Activated CD4-positive, CD25-positive, alpha-beta regulatory T cell treated with anti-CD3 and anti-CD28 coated beads, Interleukin-2, amount 50 U/mL, for 24 hours (primary cell): ENCODE results near the gene KRT78.
"Not testable (repeated sequence)": the region's sequence is repeated elsewhere in the genome, so short reads cannot be mapped to it uniquely, and the experiment has no call there.

ENCODE experiments used
- ATAC-seq, 2 donors: fragments of 150-1000 bp; cut with Tn5 transposase; one replicate each; pipeline ENCODE4 v1.10.0; 2021; ENCODE audit warnings: mild to moderate bottlenecking in 1 of 2, moderate library complexity in 1 of 2

Gene KRT78

DNA sequence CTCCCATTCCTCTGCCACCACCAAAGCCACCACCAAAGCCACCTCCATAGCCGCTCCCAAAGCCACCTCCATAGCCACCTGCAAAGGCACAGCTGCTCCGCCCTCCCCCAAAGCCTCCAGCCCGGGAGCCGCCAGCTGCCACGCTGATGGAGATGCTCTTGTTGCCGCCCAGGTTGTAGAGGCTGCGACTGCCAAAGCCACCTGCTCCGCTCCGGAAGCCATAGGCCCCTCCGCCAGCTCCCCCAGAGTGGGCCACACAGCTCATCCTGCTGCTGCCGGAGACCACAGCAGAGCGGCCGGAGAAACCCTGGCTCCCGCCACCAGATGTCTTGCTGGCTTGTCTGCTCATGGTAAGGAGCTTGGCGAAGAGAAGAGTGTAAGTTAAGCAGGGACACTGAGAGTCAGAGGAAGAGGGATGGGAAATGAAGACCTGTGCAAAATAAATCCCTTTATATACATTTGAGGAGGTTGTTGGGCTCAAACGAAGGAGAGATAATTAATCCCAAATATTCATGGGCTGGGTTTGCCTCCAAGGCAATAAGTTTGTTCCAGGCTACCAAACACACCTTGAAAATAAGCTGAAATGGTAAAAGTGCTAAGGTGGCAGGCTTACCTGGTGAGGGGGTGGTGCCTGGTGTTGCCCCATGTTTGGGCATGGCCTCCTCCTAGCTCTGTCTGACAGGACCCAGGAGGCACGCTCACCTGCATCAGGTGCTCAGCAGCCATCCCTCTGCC is 52.9 kb downstream of the KRT78 start, which contains the start of gene KRT3:
KRT3 (minus strand) TSS at position 424 of the 735 bp plus-strand sequence; CDS start at position 349, 75 bp downstream.
- ATAC-seq: no peak

DNA sequence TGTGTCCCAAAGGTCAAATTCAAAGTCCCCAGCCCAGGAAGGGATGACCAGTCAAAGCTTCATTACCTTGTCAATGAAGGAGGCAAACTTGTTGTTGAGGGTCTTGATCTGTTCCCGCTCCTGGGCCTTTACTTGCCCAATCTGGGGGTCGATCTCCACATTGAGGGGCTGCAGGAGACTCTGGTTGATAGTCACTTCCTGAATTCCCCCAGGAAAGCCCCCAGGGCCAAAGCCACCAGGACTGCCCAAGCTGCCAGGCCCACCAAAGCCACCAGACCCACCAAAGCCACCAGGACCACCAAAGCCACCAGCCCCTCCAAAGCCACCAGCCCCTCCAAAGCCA is 53.5 kb downstream of the KRT78 start:
- ATAC-seq: not testable (repeated sequence)

DNA sequence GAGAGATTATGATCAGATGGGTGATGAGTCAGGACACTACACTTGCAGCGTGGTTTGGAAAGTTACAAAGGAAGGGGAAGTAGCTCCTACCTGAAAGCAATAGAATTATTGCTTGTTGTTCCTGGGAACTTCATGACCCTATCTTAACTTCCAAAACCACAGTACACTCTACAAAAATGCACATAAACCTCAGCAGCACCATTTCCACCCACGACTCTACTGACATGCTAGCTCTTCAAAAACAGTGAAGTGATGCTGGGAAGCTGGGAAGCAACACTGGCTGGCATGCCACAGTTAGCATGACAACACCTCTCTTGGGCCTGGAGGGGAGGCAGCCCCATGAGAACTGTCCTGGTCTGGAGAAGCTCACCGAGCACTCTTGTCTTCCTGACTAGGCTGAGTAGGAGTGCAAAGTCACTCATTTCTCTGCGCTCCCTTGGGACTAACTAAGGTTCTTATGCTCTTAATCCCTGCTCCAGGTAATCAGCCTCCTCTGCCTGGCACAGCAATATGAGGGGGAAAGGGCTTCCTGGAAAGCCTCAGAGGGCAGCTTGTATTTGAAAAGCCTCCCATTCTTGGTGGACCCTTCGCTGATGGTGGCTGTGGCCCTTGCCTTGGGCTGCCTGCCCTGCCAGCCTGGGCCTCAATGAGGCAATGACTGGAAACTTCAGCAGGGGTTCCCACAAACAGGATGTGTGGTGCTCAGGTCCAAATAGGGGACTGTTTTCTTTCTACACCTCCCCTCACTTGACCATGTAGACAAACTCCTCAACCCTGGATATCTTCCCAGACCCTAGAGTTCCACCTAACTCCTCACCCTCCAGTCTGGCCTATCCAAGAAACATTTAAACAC is 54.1 kb downstream of the KRT78 start:
- ATAC-seq: no peak

DNA sequence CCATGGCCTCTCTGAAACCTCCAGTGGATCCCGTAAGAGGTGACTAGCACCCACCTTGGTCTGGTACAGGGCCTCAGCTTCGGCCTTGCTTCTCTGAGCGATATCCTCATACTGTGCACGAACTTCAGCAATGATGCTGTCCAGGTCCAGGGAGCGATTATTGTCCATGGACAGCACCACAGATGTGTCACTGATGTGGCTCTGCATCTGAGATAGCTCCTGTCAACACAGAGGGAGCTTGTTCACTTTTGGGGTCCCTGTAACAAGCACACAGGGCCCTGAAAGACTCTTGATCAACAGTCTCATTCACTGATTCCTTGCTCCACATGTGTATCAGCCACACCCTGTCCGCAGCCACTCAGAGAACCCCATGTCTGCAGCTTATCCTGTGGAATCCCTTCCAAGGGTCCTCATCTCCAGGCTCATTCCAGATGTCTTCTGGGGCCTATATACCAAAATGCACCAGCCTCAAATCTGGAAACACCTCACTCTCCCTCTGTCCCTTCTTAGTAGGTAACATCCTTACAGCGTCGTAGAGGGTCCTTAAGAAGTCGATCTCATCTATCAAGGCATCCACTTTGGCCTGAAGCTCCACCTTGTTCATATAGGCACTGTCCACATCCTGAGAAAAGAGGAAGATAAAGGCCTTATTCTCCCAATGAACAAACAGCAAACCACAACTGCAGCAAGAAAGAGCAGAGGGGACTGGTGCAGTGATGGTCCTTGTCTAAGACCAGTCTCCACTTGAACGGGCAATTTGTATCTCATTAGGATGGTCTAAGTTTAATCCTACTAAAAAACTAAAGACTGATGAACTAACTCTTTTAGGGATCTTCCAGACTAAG is 56.4 kb downstream of the KRT78 start:
- ATAC-seq: no peak

DNA sequence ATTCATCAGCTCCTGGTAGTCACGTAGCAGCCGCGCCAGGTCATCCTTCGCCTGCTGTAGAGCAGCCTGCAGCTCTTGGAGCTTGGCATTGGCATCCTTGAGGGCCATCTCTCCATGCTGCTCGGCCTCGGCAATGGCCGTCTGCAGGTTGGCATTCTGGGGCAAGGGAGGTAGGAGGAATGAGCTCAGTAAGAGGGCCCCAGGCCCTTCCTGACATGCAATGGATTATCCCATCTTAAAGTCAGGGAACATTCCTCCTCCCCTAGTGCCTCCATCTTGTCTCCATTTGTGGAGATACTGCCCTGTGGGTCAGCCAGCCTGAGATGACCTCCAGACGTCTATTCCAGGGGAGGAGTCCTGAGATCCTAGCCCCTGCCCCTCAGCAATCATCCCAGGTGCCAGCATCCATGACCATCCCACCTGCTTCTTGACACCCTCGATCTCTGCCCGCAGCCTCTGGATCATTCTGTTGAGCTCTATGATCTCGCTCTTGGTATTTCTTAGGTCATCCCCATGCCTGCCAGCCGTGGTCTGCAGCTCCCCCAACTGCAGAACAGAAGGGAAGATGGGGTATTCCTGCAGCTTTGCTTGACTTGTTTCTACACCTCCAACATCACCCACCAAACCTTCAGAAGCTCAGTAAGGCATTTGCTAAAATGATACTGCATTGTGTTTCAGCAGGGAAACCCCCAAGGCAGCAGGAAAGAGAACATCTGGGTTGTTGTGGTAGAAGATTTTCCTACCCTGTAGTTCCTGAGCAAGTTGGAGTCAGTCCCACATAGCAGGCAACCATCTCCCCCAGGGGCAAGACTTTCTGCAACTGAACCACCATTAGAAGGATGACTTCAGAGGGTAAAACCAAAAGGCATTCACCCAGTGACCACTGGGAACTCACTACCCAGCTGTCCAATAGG is 57.3 kb downstream of the KRT78 start:
- no peak for ATAC-seq

DNA sequence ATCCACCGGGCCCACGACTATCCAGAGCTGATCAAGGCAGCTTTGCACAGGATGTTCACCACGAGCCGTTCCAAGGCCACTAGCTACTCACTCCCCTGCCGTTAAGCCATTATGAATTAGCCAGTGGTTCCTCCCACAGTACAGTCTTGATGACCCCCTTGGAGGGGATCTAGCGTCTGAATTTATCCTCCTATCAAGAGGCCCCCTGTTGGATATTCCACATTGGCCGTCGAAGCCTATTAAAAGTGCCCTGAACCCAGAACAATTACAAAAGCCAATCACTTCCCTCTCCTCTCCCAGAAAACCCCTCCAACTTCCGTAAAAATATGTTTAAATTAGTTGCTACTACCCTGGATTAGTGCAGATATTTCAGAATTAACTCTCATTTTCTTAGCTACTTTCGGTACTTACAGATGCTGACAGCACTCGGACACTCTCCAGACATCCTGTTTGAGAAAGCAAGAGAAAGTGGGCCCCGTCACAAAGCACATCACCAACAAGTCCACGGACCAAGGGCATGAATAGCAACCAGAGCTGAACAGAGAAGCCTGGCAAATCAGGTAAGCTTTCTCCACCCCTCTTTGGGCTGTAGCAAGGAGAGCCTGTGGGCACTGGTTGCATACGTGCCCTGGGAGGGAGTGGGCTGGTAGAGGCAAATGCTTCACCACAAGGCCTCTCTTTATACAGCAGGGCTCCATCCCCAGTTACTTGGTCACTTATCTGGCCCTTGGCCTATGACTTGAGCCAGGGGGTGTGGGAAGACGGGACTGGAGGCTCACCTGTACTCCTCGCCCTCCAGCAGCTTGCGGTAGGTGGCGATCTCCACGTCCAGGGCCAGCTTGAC is 58.1 kb downstream of the KRT78 start:
- ATAC-seq: no peak

DNA sequence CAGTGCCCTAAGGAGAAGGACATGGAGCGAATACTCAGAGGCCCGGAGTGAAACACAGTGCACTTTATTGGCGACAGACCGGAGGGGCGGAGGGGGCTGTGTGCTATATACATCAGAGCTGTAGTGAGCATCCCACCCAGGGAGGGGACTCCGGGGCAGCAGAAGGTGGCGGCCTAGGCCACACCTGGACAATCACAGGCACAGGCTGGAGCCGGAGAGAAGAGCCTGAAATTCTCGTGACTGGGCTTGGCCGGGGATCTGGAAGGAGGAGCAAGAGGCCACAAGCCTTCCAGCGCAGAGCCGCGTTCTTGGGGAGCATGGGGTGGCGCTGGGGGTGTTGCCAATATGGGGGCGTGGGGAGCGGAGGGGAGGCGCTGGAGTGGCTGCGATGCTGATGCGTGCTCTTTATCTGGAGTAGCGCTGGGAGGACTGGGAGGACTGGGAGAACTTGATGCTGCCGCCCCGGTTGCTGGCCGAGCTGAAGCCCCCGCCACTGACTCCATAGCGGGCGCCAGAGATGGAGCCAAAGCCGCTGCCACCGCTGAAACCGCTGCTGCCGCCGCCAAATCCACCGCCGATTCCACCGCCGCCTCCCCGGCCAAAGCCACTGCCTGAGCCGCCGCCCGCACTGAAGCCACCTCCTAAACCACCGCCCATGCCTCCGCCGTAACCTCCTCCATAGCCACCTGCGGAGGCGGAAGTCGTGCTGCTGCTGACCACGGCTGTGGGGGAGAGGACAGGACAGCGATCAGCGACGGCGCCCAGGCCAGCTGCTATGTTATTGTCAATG is 59.0 kb downstream of the KRT78 start:
- ATAC-seq: no peak

DNA sequence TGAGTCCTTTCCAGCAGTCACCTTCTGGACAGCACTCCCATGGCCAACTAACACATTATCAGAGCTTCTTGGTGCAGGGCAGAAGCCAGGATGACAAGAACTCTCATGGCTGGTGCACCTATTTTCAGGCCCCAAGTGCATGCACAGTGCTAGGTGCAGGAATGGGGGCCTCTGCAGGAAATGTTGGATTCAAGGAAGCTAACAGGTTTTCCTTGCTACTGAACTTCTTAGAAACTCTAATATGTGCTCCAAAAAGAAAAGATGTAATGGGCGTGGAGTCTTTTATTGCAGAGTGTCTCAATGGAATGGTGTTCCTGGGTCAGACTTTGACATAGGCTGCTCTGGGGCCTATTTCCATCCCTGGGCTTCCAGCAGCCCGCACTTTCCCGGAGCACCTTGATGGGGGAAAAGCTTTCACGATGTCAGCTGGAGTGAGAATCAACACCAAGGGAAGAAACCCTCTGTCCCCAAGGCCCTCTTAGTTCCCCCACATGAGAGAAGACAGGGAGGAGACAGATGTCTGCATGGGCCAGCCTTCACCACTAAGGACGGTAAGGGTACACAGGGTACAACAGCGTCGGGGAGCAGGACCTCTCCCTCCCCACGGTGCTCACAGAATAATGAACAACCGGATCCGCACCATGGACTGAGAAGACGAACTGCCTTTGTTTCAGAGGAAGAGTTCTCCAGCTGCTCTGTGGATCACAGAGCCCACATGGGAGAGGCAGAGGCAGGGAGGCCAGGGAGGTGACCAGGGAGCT is 59.7 kb downstream of the KRT78 start:
- no peak for ATAC-seq

DNA sequence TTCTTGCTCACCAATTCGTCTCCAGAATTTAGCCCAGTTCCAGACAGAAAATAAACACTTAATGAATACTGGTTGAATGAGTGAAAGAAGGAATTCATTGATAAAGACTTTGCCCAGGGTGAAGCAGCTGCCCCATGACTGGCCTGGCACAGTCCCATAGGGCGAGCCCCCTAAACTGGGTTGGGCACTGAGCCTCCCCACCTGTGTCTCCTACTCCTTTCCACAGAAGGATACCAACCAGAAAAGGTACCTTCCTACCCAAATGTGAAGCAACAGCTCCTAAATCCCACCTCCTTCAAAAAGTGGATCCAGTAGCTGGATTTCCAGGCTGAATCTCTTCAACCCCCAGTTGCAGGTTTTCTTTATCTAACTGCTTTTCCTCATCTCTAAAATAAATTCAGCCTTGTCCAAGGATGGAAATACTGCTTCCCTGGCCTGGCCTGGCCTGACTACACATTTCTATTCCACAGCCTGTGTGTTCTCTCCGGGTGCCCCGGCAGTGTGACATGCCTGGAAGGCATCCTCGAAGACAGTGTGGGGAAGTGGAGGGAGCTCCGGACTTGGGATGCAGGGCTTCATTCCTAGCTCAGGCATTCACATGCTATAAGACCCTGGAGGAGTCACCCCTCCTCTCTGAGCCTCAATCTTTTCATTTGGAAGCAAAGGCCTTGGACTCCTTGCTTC is 60.5 kb downstream of the KRT78 start:
- no peak for ATAC-seq
